H9 (cell line): ENCODE data around the gene NDOR1. TPM values are rescaled to one million over a fixed set of nuclear protein-coding genes. Genes with fewer than 3 reads are reported as not detected.

Source experiments
- DNase-seq: peaks from one replicate; pipeline ENCODE4 v3.0.0-alpha.2; 2017
- H2AFZ ChIP-seq: one replicate; pipeline ENCODE4 v1.6.1; 2013; ENCODE audit warnings: mild to moderate bottlenecking, low read length, control low read depth, moderate library complexity
- H2AK5ac ChIP-seq: 2 replicates; pipeline ENCODE4 v1.6.1; 2013; ENCODE audit warnings: low read length, control low read depth, mixed read lengths; ENCODE audit not compliant: insufficient read length
- H2BK120ac ChIP-seq: one replicate; pipeline ENCODE4 v1.6.1; 2013; ENCODE audit warnings: low read depth, mild to moderate bottlenecking, low read length, control low read depth, inconsistent platforms; ENCODE audit not compliant: poor library complexity, severe bottlenecking
- H2BK12ac ChIP-seq: 2 replicates; pipeline ENCODE4 v1.6.1; 2013; ENCODE audit warnings: low read length, control low read depth, mixed read lengths, low read depth; ENCODE audit not compliant: insufficient read length
- H2BK15ac ChIP-seq: 2 replicates; pipeline ENCODE4 v1.6.1; 2013; ENCODE audit warnings: low read depth, low read length, control low read depth
- H2BK20ac ChIP-seq: one replicate; pipeline ENCODE4 v1.6.1; 2013; ENCODE audit warnings: low read depth, mild to moderate bottlenecking, low read length, control low read depth, inconsistent platforms; ENCODE audit not compliant: poor library complexity, severe bottlenecking
- H2BK5ac ChIP-seq: 2 replicates; pipeline ENCODE4 v1.6.1; 2013; ENCODE audit warnings: low read length, control low read depth, mixed read lengths; ENCODE audit not compliant: insufficient read length
- H3K14ac ChIP-seq: 2 replicates; pipeline ENCODE4 v1.6.1; 2013; ENCODE audit warnings: low read length, control low read depth; ENCODE audit not compliant: insufficient read depth
- H3K18ac ChIP-seq: 2 replicates; pipeline ENCODE4 v1.6.1; 2013; ENCODE audit warnings: low read depth, mild to moderate bottlenecking, mixed read lengths, low read length, control low read depth; ENCODE audit not compliant: insufficient read length
- H3K23ac ChIP-seq: 2 replicates; pipeline ENCODE4 v1.6.1; 2013; ENCODE audit warnings: low read length, control low read depth, mixed read lengths, low read depth; ENCODE audit not compliant: insufficient read length
- H3K23me2 ChIP-seq: 2 replicates; pipeline ENCODE4 v1.6.1; 2013; ENCODE audit warnings: low read depth, mild to moderate bottlenecking, mixed read lengths, low read length, control low read depth; ENCODE audit not compliant: insufficient read length, poor library complexity, severe bottlenecking
- H3K27ac ChIP-seq: 2 replicates; pipeline ENCODE4 v1.5.1; 2013; ENCODE audit warnings: low read length, control low read depth, mixed read lengths, low read depth; ENCODE audit not compliant: insufficient read length
- H3K27me3 ChIP-seq: 2 replicates; pipeline ENCODE4 v1.6.1; 2013; ENCODE audit warnings: low read length, control low read depth, inconsistent platforms; ENCODE audit not compliant: insufficient read depth
- H3K4ac ChIP-seq: 2 replicates; pipeline ENCODE4 v1.6.1; 2013; ENCODE audit warnings: low read depth, mild to moderate bottlenecking, control low read depth, inconsistent platforms, low read length, moderate library complexity
- H3K4me1 ChIP-seq: 2 replicates; pipeline ENCODE4 v1.6.1; 2013; ENCODE audit warnings: low read length, control low read depth, inconsistent platforms; ENCODE audit not compliant: insufficient read depth
- H3K4me2 ChIP-seq: 2 replicates; pipeline ENCODE4 v1.6.1; 2013; ENCODE audit warnings: low read length, control low read depth, mixed read lengths; ENCODE audit not compliant: insufficient read length, insufficient read depth
- H3K56ac ChIP-seq: 2 replicates; pipeline ENCODE4 v1.6.1; 2013; ENCODE audit warnings: low read depth, mild to moderate bottlenecking, mixed read lengths, low read length, control low read depth; ENCODE audit not compliant: insufficient read length
- H3K79me1 ChIP-seq: 2 replicates; pipeline ENCODE4 v1.6.1; 2013; ENCODE audit warnings: low read depth, mild to moderate bottlenecking, moderate library complexity, low read length, control low read depth, inconsistent platforms; ENCODE audit not compliant: insufficient read depth, poor library complexity, severe bottlenecking
- H3K79me2 ChIP-seq: 2 replicates; pipeline ENCODE4 v1.6.1; 2013; ENCODE audit warnings: low read length, control low read depth, inconsistent platforms; ENCODE audit not compliant: insufficient read depth
- H3K9ac ChIP-seq: 2 replicates; pipeline ENCODE4 v1.6.1; 2013; ENCODE audit warnings: low read length, control low read depth, mixed read lengths; ENCODE audit not compliant: insufficient read length; ENCODE audit errors: extremely low read depth
- H3K9me3 ChIP-seq: one replicate; pipeline ENCODE4 v1.6.1; 2013; ENCODE audit warnings: low read depth, low read length, inconsistent platforms; ENCODE audit not compliant: control insufficient read depth
- H3T11ph ChIP-seq: one replicate; pipeline ENCODE4 v1.6.1; 2013; ENCODE audit warnings: mild to moderate bottlenecking, low read length, control low read depth, inconsistent platforms
- H4K20me1 ChIP-seq: one replicate; pipeline ENCODE4 v1.6.1; 2013; ENCODE audit not compliant: control insufficient read depth, insufficient read length, insufficient read depth
- H4K5ac ChIP-seq: 2 replicates; pipeline ENCODE4 v1.6.1; 2013; ENCODE audit warnings: low read depth, mild to moderate bottlenecking, mixed read lengths, low read length, control low read depth; ENCODE audit not compliant: insufficient read length
- H4K8ac ChIP-seq: replicated peaks from 2 replicates; pipeline ENCODE4 v1.6.1; 2013; ENCODE audit warnings: low read length, control low read depth, mixed read lengths, low read depth; ENCODE audit not compliant: insufficient read length
- H4K91ac ChIP-seq: 2 replicates; pipeline ENCODE4 v1.6.1; 2013; ENCODE audit warnings: low read depth, mild to moderate bottlenecking, moderate library complexity, mixed read lengths, low read length, control low read depth; ENCODE audit not compliant: insufficient read length
- H3K27ac Mint-ChIP-seq, 3 experiments: 2 replicates in 2 of 3; 3 replicates in 1 of 3; pipeline ENCODE4 v1.8.0; 2020 to 2021; ENCODE audit warnings: mixed read lengths in 3 of 3, mild to moderate bottlenecking in 1 of 3, moderate library complexity in 1 of 3
- H3K27me3 Mint-ChIP-seq: 2 replicates; pipeline ENCODE4 v1.8.0; 2021; ENCODE audit warnings: low read depth, mild to moderate bottlenecking, moderate library complexity, mixed read lengths
- H3K36me3 Mint-ChIP-seq, 3 experiments: 2 replicates in 2 of 3; 3 replicates in 1 of 3; pipeline ENCODE4 v1.8.0; 2020 to 2021; ENCODE audit warnings: low read depth in 3 of 3, mixed read lengths in 3 of 3; ENCODE audit not compliant: insufficient read depth in 1 of 3
- H3K4me1 Mint-ChIP-seq, 2 experiments: 2 replicates each; pipeline ENCODE4 v1.8.0; 2020; ENCODE audit warnings: mixed read lengths in 2 of 2
- H3K4me3 Mint-ChIP-seq, 2 experiments: 2 replicates in 1 of 2; 3 replicates in 1 of 2; pipeline ENCODE4 v1.8.0; 2020 to 2021; ENCODE audit warnings: mild to moderate bottlenecking in 2 of 2, mixed read lengths in 2 of 2, moderate library complexity in 1 of 2
- H3K9me3 Mint-ChIP-seq, 2 experiments: 2 replicates in 1 of 2; 3 replicates in 1 of 2; pipeline ENCODE4 v1.8.0; 2020; ENCODE audit warnings: mild to moderate bottlenecking in 2 of 2, mixed read lengths in 2 of 2, moderate library complexity in 1 of 2
- WGBS: extraction: QIAGEN DNeasy Blood & Tissue Kit; methylation state at CpG from one replicate; pipeline ENCODE4 v1.1.7; 2013; ENCODE audit warnings: missing lambda C conversion rate, low lambda C conversion rate, mixed read lengths; ENCODE audit not compliant: insufficient read length; ENCODE audit errors: extremely low coverage; 5-methylcytosine and 5-hydroxymethylcytosine counted together
- total RNA-seq: library from RNA; stranded (reverse); gene quantifications from 2 replicates; pipeline ENCODE4 v1.2.1, GENCODE V29; 2021
- TF ChIP-seq, protein P1 (sequence below): fragments of 200-600 bp; sonication (generic); conservative IDR thresholded peaks from 3 replicates; pipeline ENCODE4 v1.8.0; 2021; ENCODE audit warnings: antibody characterized with exemption, mild to moderate bottlenecking

Gene NDOR1
- total RNA-seq, 1 experiment from 2014 or later: 44.1 TPM

DNA sequence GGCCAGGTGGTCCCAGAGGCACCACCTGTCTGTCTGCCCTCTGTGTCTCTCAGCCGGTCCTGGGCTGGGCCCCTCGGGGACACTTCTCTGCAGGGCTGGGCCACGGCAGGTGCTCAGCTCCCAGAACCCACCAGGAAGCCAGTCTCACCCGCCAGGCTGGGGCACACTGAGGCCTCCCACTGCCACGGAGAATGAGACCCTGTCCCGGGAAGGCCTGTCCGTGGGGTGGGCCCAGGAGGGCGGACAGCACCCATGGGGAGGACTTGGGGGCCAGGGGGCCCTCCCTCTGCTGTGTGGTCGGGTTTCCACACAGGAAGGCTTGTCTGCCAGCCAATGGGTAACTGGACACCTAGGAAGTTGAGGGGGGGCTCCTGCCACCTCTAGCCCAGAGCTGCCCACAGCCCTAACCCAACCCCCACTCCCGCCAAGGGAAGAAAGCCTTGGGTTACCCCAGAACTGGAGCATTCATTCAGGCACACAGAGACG, 31.5 kb downstream of the NDOR1 start:
- Histone ChIP-seq H2BK12ac (no peak overlapping the region), H3K4me2 (no peak overlapping the region), H2AFZ (no peak overlapping the region), H3K4ac (no peak overlapping the region), H3K9me3 (no peaks in the 10 kb centered on the region), H3K23ac (no peak overlapping the region), H3K27me3 (no peaks in the 10 kb centered on the region), H3K56ac (no peak overlapping the region), H3K79me2 (no peaks in the 10 kb centered on the region), H4K20me1 (no peaks in the 10 kb centered on the region), H2BK120ac (no peak overlapping the region), H4K5ac (no peak overlapping the region), H3K23me2 (peaks cover 5% of the 10 kb centered on the region), H3K4me1 (peaks cover 3% of the 10 kb centered on the region; the same call in 1 of the 2 replicates), H2AK5ac (no peak overlapping the region), H3K9ac (no peak overlapping the region), H2BK20ac (no peak overlapping the region), H3K14ac (no peak overlapping the region), H2BK5ac (no peak overlapping the region), H2BK15ac (no peak overlapping the region), H3K18ac (no peak overlapping the region), H3T11ph (no peak overlapping the region), H3K27ac (no peak overlapping the region), H3K79me1 (no peaks in the 10 kb centered on the region), H4K8ac (no peak overlapping the region), H4K91ac (no peak overlapping the region)
- H3K9me3 Mint-ChIP-seq: no peaks in the 10 kb centered on the region; a peak in 1 of 5 replicates
- WGBS: no CpG with 5 or more reads among the region's 11 CpGs
- H3K27ac Mint-ChIP-seq: no peak overlapping the region
- peaks cover 7% of the 10 kb centered on the region for H3K27me3 Mint-ChIP-seq
- H3K36me3 Mint-ChIP-seq: peaks cover 5 to 7% (median 6%) of the 10 kb centered on the region in 3 experiments; a peak in 6 of 7 replicates
- H3K4me3 Mint-ChIP-seq: no peak overlapping the region
- H3K4me1 Mint-ChIP-seq: peaks cover 12 to 20% of the 10 kb centered on the region in 2 experiments
- TF ChIP-seq, protein P1, sequence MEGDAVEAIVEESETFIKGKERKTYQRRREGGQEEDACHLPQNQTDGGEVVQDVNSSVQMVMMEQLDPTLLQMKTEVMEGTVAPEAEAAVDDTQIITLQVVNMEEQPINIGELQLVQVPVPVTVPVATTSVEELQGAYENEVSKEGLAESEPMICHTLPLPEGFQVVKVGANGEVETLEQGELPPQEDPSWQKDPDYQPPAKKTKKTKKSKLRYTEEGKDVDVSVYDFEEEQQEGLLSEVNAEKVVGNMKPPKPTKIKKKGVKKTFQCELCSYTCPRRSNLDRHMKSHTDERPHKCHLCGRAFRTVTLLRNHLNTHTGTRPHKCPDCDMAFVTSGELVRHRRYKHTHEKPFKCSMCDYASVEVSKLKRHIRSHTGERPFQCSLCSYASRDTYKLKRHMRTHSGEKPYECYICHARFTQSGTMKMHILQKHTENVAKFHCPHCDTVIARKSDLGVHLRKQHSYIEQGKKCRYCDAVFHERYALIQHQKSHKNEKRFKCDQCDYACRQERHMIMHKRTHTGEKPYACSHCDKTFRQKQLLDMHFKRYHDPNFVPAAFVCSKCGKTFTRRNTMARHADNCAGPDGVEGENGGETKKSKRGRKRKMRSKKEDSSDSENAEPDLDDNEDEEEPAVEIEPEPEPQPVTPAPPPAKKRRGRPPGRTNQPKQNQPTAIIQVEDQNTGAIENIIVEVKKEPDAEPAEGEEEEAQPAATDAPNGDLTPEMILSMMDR: no peak
- DNase-seq: no peak
